NCI-H345 (cell line): ENCODE data around the gene CFAP298.
"Not testable (repeated sequence)": the region's sequence is repeated elsewhere in the genome, so short reads cannot be mapped to it uniquely, and the experiment has no call there.

Experiments
- DNase-seq: peaks from one replicate; lab custom pipeline; 2025; lab: John Stamatoyannopoulos, UW

Gene CFAP298

DNA sequence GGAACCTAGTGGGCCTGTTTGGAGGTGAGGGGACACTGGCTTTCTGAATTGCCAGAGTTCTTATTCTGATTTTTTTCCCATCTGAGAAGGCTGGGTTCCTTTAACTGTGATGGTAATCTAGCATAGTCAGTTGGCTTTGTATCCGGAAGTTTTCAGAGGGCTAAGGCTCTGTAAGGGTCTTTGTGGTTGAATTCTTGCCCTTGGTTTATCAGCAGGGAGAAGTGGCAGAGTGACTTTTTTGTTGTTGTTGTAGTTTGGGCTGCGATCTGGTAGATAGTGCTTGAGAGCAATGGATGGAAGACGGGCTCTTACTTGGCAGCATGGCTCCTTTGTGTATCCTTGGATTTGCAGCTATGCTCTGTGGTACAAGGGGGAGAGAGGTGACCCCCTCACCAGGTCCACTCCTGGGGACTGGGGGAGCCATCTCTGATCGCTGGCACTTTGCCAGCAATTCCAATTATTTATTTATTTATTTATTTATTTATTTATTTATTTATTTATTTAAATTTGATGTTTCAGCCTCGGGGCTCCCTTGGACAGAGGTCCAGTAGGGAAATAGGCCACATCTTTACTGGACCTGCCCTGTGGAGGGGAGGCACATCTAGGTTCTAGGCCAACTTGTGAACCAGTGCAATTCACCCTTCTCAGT, 45.3 kb downstream of the CFAP298 start:
- no peak for DNase-seq

DNA sequence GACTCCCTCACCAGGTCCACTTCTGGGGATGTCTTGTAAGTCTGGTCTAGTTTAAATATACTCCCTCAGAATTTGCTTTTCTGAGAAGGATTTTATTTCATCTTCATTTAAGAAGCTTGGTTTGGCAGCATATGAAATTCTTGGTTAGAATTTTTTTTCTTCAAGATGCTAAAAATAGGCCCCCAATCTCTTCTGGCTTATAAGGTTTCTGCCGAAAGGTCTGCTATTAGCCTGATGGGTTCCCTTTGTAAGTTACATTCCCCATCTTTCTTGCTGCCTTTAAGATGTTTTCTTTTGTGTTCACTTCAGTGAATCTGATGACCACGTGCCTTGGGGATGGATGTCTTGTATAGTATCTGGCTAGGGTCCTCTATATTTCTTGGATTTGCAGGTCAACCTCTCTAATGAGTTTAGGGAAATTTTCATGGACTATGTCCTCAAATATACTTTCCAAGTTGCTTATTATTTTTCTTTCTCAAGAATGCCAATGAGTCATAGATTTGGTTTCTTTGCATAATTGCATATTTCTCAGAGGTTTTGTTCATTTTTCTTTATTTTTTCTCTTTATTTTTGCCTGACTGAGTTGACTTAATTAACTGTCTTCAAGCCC, 46.2 kb downstream of the CFAP298 start:
- no peak for DNase-seq

DNA sequence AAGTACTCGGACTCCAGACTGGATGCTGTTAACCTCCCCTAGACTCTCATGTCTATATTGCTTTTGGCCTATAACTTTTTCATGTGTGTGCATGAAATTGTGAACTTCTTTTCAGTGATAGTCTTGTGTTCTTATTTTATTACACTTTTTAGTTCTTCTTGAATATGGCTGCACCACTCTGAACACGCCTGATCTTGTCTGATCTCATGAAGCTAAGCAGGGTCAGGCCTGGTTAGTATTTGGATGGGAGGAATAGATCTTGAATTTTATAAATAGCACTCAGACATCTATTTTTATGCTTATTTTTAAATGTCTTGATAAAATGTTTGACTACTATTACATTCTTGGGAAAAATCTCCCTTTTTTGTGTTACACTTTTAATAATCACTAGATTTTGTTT, 49.3 kb downstream of the CFAP298 start:
- DNase-seq = no peak

DNA sequence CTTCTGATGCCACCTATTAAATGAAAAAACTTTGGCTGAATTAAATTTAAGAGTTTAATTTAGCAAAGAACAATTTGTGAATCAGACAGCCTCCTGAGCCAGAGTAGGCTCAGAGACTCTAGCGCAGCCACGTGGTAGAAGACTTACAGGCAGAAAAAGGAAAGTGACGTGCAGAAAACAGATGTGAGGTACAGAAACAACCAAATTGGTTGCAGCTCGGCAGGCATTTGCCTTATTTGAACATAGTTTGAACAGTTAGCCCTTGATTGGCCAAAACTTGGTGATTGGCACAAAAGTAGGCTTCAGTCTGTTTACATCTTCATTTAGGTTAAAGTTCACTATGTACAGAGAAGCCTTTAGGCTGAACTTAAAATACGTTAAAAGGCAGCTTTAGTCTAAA, 49.8 kb downstream of the CFAP298 start:
- no peak for DNase-seq

DNA sequence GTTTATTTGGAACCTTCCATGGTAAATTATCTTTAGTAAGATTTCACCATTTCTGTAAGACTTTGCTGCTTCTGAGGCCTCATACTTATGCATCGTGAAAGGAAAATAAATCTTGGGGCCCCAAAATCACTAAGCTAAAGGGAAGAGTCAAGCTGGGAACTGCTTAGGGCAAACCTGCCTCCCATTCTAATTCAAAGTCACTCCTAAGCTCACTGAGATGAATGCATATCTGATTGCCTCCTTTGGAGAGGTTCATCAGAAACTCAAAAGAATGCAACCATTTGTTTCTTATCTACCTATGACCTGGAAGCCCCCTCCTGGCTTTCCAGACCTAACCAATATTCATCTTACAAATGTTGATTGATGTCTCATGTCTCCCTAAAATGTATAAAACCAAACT, 50.7 kb downstream of the CFAP298 start:
- not testable (repeated sequence) for DNase-seq

DNA sequence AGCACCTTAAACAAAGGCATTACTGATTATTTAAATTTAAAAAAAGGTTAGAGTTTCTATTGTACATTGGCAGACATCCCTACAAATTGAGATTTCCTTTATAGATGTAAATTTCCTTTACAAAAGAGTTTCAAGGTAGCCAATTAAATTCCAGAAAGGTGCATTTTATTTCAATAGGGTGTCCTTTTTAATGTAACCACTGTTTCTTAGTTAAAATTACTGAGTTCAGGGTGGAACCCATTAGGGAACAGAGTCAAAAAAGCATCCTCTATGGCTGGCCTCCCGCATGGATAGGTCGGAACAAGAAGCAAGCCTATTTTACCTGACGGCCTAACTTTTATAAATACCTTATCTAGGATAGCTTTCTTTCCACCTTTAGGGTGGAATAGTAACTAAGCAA, 51.3 kb downstream of the CFAP298 start:
- DNase-seq = no peak

DNA sequence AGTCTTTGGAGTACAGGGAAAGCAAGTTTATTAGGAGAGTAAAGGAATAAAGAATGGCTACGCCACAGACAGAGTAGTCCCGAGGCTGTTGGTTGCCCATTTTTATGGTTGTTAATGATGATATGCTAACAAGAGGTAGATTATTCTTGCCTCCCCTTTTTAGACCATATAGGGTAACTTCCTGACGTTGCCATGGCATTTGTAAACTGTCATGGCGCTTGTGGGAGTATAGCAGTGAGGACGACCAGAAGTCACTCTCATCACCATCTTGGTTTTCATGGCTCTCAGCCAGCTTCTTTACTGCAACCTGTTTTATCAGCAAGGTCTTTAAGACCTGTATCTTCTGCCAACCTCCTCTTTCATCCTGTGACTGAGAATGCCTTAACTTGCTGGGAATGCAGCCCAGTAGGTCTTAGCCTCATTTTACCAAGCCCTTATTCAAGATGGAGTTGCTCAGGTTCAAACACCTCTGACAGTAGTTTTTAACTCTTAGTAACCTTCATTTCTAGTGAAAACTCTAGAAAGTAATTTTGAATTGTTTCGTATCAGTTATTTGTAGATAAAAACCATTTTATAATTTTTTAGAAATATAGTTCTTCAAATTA, 53.1 kb downstream of the CFAP298 start:
- no peak for DNase-seq

DNA sequence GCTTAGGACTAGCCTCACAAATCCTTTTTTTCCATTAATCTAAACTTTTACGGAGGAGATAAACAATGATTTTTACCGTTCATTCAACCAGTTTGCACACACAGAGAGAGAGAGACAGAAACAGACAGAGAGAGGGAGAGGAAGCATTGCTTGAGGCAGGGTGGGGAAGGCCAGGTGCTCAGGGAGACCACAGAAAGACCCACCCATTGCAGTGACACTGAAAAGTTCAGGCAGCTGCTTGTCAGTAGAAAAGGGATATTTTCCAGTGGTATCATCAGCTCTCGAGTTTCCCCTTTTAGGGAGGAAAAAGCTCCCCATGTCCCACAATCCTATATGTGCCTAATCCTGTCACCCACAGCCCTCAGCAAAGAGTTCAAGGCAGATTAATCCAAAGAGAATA, 54.1 kb downstream of the CFAP298 start:
- DNase-seq = no peak

DNA sequence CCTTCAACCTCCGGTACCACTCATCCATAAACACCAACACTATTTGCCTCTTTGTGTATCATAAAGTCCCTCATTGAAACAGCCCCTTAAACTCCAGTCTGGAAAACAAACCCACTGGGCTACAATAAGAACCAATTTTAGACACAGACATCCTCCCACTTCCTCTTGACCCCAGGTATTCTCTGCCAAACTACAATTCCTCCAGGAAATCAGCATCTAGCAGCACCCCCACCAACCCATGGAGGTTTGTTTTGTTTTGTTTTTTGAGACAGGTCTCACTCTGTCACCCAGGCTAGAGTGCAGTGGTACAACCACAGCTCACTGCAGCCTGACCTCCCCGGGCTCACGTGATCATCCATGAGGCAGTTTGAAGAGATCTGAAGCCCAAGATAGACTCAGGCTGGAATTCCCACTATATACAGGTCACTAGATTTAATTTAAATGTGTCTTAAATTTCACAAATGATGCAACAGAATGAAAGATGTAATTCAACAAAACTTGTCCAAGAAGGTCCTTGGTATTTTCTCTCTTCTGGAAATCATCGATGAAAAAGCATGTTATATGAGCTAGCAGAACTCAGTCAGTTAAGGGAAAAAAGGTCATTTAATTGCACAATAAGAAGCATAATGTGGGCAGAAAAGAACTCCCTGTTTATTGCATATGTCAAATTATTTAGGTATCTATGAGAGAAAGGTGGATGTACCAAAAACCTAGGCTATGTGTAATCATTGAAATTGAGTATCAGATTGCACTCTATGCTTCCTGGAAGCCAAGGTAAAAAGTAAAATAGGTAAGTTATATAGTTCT, 57.1 kb downstream of the CFAP298 start:
- DNase-seq = no peak

DNA sequence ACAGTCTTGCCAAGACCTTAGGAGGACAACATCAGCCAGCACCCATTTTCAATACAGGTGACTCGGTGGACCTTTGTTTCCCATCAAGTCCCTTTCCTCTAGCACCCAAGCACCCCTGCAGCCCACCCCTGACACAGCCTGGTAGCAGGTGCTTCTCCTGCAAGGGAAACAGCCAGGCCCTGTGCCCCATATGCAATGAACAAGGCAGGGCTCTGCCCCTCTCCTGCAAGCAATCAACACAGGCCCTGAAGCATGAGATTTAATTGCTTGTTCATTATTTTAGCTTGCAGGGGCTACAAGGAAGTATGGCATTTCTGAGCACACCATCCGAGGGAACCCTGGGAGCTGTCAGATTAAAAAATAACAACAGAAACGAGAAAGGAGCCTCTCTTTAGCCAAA, 62.3 kb downstream of the CFAP298 start:
- no peak for DNase-seq

DNA sequence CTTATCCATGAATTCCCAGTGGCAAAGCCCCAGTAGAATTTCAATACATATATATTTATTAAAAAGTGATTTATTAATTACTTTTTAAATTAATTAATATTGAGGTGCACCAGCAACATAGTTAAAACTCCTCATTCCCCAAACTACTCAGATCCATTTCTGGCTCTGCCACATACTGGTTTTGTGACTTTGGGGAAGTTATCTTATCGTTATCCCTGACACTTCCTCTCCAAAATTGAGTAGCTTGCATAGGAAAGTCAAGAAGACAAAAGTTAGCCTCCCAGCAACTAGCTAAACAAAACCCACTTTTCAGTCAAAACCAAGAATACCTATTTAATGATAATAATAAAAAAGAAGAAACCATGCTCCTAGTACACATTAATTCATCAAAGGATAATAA, 62.7 kb downstream of the CFAP298 start:
- no peak for DNase-seq
